CD4-positive, alpha-beta T cell treated with Interleukin-2 at 100 ng/mL for 4 hours (primary cell): ENCODE measurements around the gene MASP2.
A peak's percentile ranks its signal among the peaks of the same experiment; 100 is the strongest.
"Not testable (repeated sequence)": the region's sequence is repeated elsewhere in the genome, so short reads cannot be mapped to it uniquely, and the experiment has no call there.

ENCODE experiments used
- DNase-seq: peaks from one replicate; pipeline ENCODE4 v3.0.0-alpha.2; 2020; ENCODE audit warnings: low spot score

Gene MASP2

GRCh38 chr1:11037740-11038182 is 9.3 kb downstream of the MASP2 start:
- peak; percentile 91 for DNase-seq

- not testable (repeated sequence) for DNase-seq
Measured at GRCh38 chr1:11037019-11037739, 9.9 kb downstream of the MASP2 start.

GRCh38 chr1:11031624-11032262 is 15.3 kb downstream of the MASP2 start:
- no peak for DNase-seq

GRCh38 chr1:11030865-11031264 is 16.2 kb downstream of the MASP2 start:
- DNase-seq: no peak

- DNase-seq: no peak
Measured at GRCh38 chr1:11028018-11028417, 19.0 kb downstream of the MASP2 start.

- no peak for DNase-seq
Measured at GRCh38 chr1:11027316-11027715, 19.7 kb downstream of the MASP2 start.

- DNase-seq: no peak
Measured at GRCh38 chr1:11026903-11027302, 20.1 kb downstream of the MASP2 start.

GRCh38 chr1:11026052-11026451 is 21.0 kb downstream of the MASP2 start:
- no peak for DNase-seq

GRCh38 chr1:11025618-11026017 is 21.4 kb downstream of the MASP2 start:
- DNase-seq: no peak

- no peak for DNase-seq
Measured at GRCh38 chr1:11024874-11025203, 22.2 kb downstream of the MASP2 start.

GRCh38 chr1:11024154-11024873 is 22.7 kb downstream of the MASP2 start:
- DNase-seq: no peak

- DNase-seq: no peak
Measured at GRCh38 chr1:11023201-11023600, 23.8 kb downstream of the MASP2 start.

- no peak for DNase-seq
Measured at GRCh38 chr1:11019971-11020370, 27.1 kb downstream of the MASP2 start.

GRCh38 chr1:11019358-11019757 is 27.7 kb downstream of the MASP2 start:
- DNase-seq: not testable (repeated sequence)

- DNase-seq: no peak
Measured at GRCh38 chr1:11013160-11013531, 33.9 kb downstream of the MASP2 start.

- peak; percentile 88 for DNase-seq
Measured at GRCh38 chr1:11012260-11013159, 34.5 kb downstream of the MASP2 start, which contains the start of gene TARDBP. TARDBP (plus strand) TSS chr1:11012654; CDS start chr1:11013728, 1,074 bp downstream.

- no peak for DNase-seq
Measured at GRCh38 chr1:11000526-11000925, 46.5 kb downstream of the MASP2 start.

- no peak for DNase-seq
Measured at GRCh38 chr1:10996100-10996499, 50.9 kb downstream of the MASP2 start.

GRCh38 chr1:10992864-10993263 is 54.2 kb downstream of the MASP2 start:
- DNase-seq: no peak

- DNase-seq: not testable (repeated sequence)
Measured at GRCh38 chr1:10992004-10992403, 55.0 kb downstream of the MASP2 start.

GRCh38 chr1:10990828-10991227 is 56.2 kb downstream of the MASP2 start:
- DNase-seq: no peak

- not testable (repeated sequence) for DNase-seq
Measured at GRCh38 chr1:10989920-10990516, 57.0 kb downstream of the MASP2 start.
